Measurements from ENCODE around the gene FIZ1. TPM values are rescaled to one million over a fixed set of nuclear protein-coding genes. Genes with fewer than 3 reads are reported as not detected.
A peak's percentile ranks its signal among the peaks of the same experiment; 100 is the strongest.

FIZ1 gene
- total RNA-seq, 2 experiments from 2014 or later: 15.3 to 16.9 TPM

GRCh38 chr19:55605637-55606470, 6.5 kb upstream of the FIZ1 start, which contains the start of gene ZNF865:
ZNF865 (plus strand) TSS chr19:55605647; CDS start chr19:55613619, 7,972 bp downstream.
- CTCF ChIA-PET: interaction anchor here (0.5 to 3.6 kb wide), 16 partner anchors 9 to 1754 kb away, joined by 3 to 30 read pairs (median 5); partner anchors contain the start of genes U2AF2 and ZNF784
- H3K36me3 Mint-ChIP-seq (ENCODE audit: low read depth): peaks cover 32% of the 10 kb centered on the region
- peak within 1 kb of the TSS; percentile 96 for H3K27ac Mint-ChIP-seq
- DNase-seq: peak; percentile 76
- POLR2A ChIA-PET: no interaction called here
- no peaks in the 10 kb centered on the region for H3K9me3 Mint-ChIP-seq
- H3K4me1 Mint-ChIP-seq: peaks cover 59% of the 10 kb centered on the region
- no peaks in the 10 kb centered on the region for H3K27me3 Mint-ChIP-seq
- peak within 1 kb of the TSS; percentile 93 for H3K4me3 Mint-ChIP-seq

DNA sequence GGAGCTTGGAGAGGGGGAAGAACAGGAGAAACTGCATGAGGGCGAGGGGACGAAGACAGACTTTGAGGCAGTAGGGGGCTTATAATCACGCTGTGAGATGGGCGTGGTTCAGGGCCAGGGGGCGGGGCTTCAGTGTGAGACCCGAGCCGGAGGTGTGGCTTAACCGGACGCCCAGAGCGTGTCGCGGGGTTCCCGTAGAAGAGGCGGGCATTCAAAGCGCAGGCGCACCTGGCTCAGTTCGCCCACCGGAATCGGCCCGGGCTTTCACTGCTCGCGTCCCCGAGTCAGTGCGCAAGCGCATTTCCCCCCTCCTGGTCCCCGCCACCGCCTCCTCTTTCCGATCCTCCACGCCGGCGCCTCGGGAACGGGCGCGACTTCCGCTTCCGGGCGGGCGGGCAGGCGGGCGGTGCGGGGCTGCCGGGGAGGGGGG, 5.9 kb upstream of the FIZ1 start:
- Mint-ChIP-seq H3K27ac (peak overlapping the region; percentile 94), H3K4me1 (peaks cover 55% of the 10 kb centered on the region), H3K9me3 (no peaks in the 10 kb centered on the region), H3K27me3 (no peaks in the 10 kb centered on the region), H3K36me3 (ENCODE audit: low read depth) (peaks cover 32% of the 10 kb centered on the region), H3K4me3 (peak overlapping the region; percentile 78)
- POLR2A ChIA-PET: no interaction called here
- CTCF ChIA-PET: interaction anchor here (1.0 to 3.6 kb wide), 12 partner anchors 9 to 101 kb away, joined by 3 to 30 read pairs (median 6); partner anchors contain the start of gene U2AF2
- peak; percentile 99 for DNase-seq

- ChIA-PET CTCF (interaction anchor here (0.6 to 1.2 kb wide), 2 partner anchors 28 to 36 kb away, joined by 3 read pairs; no protein-coding TSS in a partner anchor), POLR2A (interaction anchor here (1.0 to 1.2 kb wide), 2 partner anchors 9 to 100 kb away, joined by 3 read pairs; no protein-coding TSS in a partner anchor)
- Mint-ChIP-seq H3K27ac (peak overlapping the region; percentile 67), H3K4me3 (peak overlapping the region; percentile 37), H3K4me1 (peaks cover 53% of the 10 kb centered on the region), H3K9me3 (peaks cover 1% of the 10 kb centered on the region), H3K27me3 (no peaks in the 10 kb centered on the region), H3K36me3 (ENCODE audit: low read depth) (peaks cover 24% of the 10 kb centered on the region)
- DNase-seq: no peak
These were observed 4.4 kb upstream of the FIZ1 start for GRCh38 chr19:55603581-55604292.

DNA sequence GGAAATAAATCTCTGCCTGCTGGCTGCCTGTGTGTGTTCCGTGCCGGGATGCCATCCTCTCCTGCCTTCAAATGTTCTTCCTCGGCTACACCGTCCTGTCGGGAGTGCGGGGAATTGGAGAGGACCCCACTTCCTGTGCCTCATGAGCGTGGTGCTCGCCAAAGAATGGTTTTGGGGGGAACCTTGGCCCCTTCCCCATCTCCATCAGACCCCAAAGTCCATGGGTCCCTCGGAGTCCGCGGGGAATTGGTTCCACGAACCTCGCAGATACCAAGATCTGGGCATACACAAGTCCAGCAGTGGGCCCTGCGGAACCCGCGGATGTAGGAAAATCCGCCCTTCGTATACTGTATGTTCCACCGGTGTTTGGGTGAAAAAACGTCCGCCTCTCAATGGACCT, 3.8 kb upstream of the FIZ1 start:
- POLR2A ChIA-PET: no interaction called here
- peaks cover 4% of the 10 kb centered on the region for H3K9me3 Mint-ChIP-seq
- CTCF ChIA-PET: interaction anchor here (1.7 kb wide), 1 partner anchor 51 kb away, joined by 6 read pairs; the partner anchor contains the start of gene U2AF2
- no peak for DNase-seq
- H3K27ac Mint-ChIP-seq: peak overlapping the region; percentile 67
- H3K27me3 Mint-ChIP-seq: no peaks in the 10 kb centered on the region
- peak overlapping the region; percentile 37 for H3K4me3 Mint-ChIP-seq
- H3K36me3 Mint-ChIP-seq (ENCODE audit: low read depth): peaks cover 24% of the 10 kb centered on the region
- peaks cover 56% of the 10 kb centered on the region for H3K4me1 Mint-ChIP-seq

DNA sequence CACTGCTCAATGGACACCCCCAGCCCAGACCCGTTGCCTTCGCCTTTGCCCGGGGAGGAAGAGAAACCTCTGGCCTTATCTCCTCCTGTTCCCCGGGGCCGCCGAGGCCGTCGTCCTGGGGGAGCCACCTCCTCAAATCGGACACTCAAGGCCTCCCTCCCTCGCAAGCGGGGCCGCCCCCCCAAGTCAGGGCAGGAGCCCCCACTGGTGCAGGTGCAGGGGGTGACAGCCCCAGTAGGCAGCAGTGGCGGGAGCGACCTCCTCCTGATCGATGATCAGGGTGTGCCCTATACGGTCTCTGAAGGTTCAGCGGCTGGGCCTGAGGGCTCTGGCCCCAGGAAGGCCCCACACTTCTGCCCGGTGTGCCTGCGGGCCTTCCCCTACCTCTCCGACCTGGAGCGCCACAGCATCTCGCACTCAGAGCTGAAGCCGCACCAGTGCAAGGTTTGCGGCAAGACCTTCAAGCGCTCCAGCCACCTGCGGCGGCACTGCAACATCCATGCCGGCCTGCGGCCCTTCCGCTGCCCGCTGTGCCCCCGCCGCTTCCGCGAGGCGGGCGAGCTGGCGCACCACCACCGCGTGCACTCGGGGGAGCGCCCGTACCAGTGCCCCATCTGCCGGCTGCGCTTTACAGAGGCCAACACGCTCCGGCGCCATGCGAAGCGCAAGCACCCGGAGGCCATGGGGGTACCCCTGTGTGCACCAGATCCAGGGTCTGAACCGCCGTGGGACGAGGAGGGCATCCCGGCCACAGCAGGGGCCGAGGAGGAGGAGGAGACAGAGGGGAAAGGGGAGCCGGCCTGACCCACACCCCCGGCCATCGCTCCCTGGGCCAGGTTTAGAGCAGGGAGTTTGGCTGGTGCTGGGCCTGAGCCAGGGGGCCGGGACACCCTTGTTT, 3.0 kb upstream of the FIZ1 start:
- Mint-ChIP-seq H3K4me1 (peaks cover 52% of the 10 kb centered on the region), H3K4me3 (peak overlapping the region; percentile 78), H3K9me3 (peaks cover 4% of the 10 kb centered on the region), H3K36me3 (ENCODE audit: low read depth) (peaks cover 20% of the 10 kb centered on the region), H3K27ac (peak overlapping the region; percentile 87), H3K27me3 (no peaks in the 10 kb centered on the region)
- ChIA-PET CTCF (interaction anchor here (1.7 kb wide), 1 partner anchor 52 kb away, joined by 6 read pairs; the partner anchor contains the start of gene U2AF2), POLR2A (no interaction called here)
- no peak for DNase-seq

DNA sequence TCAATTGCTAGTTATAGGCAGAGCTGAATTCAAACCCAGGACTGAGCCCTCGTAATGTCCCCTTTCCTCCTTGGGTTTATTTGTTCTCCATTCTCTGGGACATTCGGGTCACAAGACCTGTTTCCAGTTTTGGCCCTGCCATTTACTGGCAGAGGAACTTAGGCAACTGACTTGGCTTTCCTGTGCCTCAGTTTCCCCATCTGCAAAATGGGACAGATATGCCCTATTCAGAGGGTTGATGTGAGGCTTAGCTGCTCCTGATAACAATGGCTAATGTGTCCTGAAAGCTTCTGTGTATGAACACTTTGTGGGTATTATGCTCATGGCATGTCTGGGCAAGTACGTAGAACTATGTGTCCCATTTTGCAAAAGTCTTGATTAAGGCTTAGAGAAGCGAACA, 1.8 kb upstream of the FIZ1 start:
- peaks cover 4% of the 10 kb centered on the region for H3K9me3 Mint-ChIP-seq
- no peaks in the 10 kb centered on the region for H3K27me3 Mint-ChIP-seq
- no peak for DNase-seq
- H3K4me3 Mint-ChIP-seq: peak overlapping the region; percentile 78
- H3K27ac Mint-ChIP-seq: peak overlapping the region; percentile 87
- peaks cover 44% of the 10 kb centered on the region for H3K4me1 Mint-ChIP-seq
- POLR2A ChIA-PET: no interaction called here
- H3K36me3 Mint-ChIP-seq (ENCODE audit: low read depth): peaks cover 24% of the 10 kb centered on the region
- CTCF ChIA-PET: interaction anchor here (1.5 to 1.7 kb wide), 2 partner anchors 39 to 53 kb away, joined by 3 to 6 read pairs; partner anchors contain the start of gene U2AF2

GRCh38 chr19:55600662-55601028, 1.3 kb upstream of the FIZ1 start:
- Mint-ChIP-seq H3K36me3 (ENCODE audit: low read depth) (peaks cover 28% of the 10 kb centered on the region), H3K4me3 (peak overlapping the region; percentile 78), H3K27ac (peak overlapping the region; percentile 87), H3K9me3 (peaks cover 6% of the 10 kb centered on the region), H3K4me1 (peaks cover 42% of the 10 kb centered on the region), H3K27me3 (no peaks in the 10 kb centered on the region)
- CTCF ChIA-PET: interaction anchor here (1.5 kb wide), 1 partner anchor 39 kb away, joined by 3 read pairs; no protein-coding TSS in a partner anchor
- POLR2A ChIA-PET: no interaction called here
- no peak for DNase-seq

GRCh38 chr19:55599842-55600661, 735 bp upstream of the FIZ1 start, which contains the start of gene ZNF524:
ZNF524 (plus strand) TSS chr19:55600288; CDS start chr19:55602113, 1,825 bp downstream.
- ChIA-PET POLR2A (interaction anchor here (0.8 to 1.4 kb wide), 2 partner anchors 19 to 192 kb away, joined by 3 to 6 read pairs; partner anchors contain the start of genes UBE2S and ZNF579), CTCF (interaction anchor here (0.9 to 1.5 kb wide), 4 partner anchors 23 to 96 kb away, joined by 3 to 7 read pairs (median 5); partner anchors contain the start of gene U2AF2)

DNA sequence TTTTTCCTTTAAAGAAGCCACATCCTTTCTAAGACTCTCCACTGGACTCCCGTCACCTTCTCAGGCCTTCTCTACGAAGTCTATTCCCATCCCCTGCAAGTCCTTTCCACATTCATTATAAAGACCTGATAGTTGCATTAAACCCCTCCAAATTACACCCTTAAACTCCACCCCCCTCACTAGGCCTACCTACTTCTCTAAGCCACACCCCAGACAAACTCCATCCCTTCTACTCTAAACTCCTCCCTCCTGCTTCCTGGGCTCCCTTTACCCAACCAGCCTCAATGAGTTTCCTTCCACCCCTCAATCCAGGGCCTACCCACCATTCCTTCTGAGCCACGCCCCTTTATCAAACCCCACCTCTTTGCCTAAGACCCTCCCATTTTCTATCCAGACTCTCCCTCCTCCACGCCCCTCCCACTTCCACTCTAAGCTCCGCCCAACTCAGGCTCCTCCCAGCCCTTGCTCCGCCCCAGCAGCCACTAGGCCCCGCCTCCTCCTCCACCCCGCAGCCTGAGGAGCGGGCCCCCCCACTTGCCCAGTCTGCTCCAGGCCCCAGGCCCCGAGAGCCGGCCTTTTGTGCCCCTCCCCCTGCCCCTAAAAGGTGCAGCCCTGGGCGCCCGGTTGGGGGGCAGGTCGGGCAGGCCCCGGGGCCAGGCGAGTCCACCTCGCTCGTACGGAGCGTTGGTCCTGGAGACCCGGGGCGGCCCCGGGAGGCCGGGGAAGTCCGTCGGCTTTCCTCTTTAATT, 424 bp downstream of the FIZ1 start:
- POLR2A ChIA-PET: interaction anchor here (0.8 to 1.4 kb wide), 3 partner anchors 9 to 191 kb away, joined by 3 to 6 read pairs (median 3); partner anchors contain the start of genes UBE2S and ZNF579
- Mint-ChIP-seq H3K9me3 (peaks cover 7% of the 10 kb centered on the region), H3K4me3 (peak overlapping the region; percentile 87), H3K4me1 (peaks cover 36% of the 10 kb centered on the region), H3K36me3 (ENCODE audit: low read depth) (peaks cover 38% of the 10 kb centered on the region), H3K27me3 (no peaks in the 10 kb centered on the region), H3K27ac (peak overlapping the region; percentile 96)
- CTCF ChIA-PET: interaction anchor here (0.6 to 1.4 kb wide), 5 partner anchors 24 to 95 kb away, joined by 3 to 7 read pairs (median 3); partner anchors contain the start of gene U2AF2
- peak; percentile 95 for DNase-seq

More at GRCh38 chr19:55599842-55600661, 735 bp upstream of the FIZ1 start, which contains the start of gene ZNF524:
- Mint-ChIP-seq H3K9me3 (peaks cover 7% of the 10 kb centered on the region), H3K4me1 (peaks cover 42% of the 10 kb centered on the region), H3K36me3 (ENCODE audit: low read depth) (peaks cover 34% of the 10 kb centered on the region), H3K27ac (peak within 1 kb of the TSS; percentile 96), H3K4me3 (peak within 1 kb of the TSS; percentile 87), H3K27me3 (no peaks in the 10 kb centered on the region)
- peak; percentile 87 for DNase-seq

DNA sequence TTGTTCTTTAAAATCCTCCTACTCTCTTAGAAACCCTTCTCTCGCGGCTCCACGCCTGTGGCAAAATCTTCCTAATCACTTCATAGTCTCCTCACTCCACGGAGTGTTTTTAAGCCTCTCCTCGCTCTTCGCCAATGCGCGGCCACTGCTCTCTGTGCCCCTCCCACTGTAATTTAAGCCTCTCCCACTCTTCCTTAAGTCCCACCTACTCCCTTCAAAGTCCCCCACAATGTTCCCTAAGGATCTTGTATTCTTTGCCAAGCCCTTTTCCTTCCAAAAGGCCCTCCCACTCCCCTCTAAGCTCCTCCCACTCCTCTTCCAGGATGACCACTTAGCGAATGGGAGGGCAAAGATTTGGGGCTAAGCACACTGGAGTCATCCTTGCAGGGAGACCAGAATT, 1.3 kb downstream of the FIZ1 start:
- H3K36me3 Mint-ChIP-seq (ENCODE audit: low read depth): peaks cover 35% of the 10 kb centered on the region
- no peaks in the 10 kb centered on the region for H3K27me3 Mint-ChIP-seq
- peak overlapping the region; percentile 57 for H3K27ac Mint-ChIP-seq
- DNase-seq: no peak
- H3K4me3 Mint-ChIP-seq: no peak overlapping the region
- H3K9me3 Mint-ChIP-seq: peaks cover 7% of the 10 kb centered on the region
- ChIA-PET POLR2A (no interaction called here), CTCF (interaction anchor here (0.6 kb wide), 2 partner anchors 447 to 597 kb away, joined by 3 to 4 read pairs; no protein-coding TSS in a partner anchor)
- peaks cover 27% of the 10 kb centered on the region for H3K4me1 Mint-ChIP-seq
